Mesenchymal stem cell (in vitro differentiated cells and primary cell): Measurements from ENCODE around the gene ZNF362.

Source experiments
- DNase-seq: peaks from one replicate; pipeline ENCODE4 v3.0.0-alpha.2; 2013
- H2AFZ ChIP-seq: one replicate; pipeline ENCODE4 v1.6.1; 2013; ENCODE audit warnings: low read depth, mild to moderate bottlenecking, control low read depth, inconsistent platforms, low read length, moderate library complexity
- H2AK5ac ChIP-seq: 2 replicates; pipeline ENCODE4 v1.6.1; 2013; ENCODE audit warnings: low read length, moderate library complexity, mild to moderate bottlenecking, inconsistent platforms; ENCODE audit not compliant: severe bottlenecking
- H2BK120ac ChIP-seq: one replicate; pipeline ENCODE4 v1.6.1; 2013; ENCODE audit warnings: low read depth, mild to moderate bottlenecking, inconsistent platforms, low read length, moderate library complexity
- H2BK12ac ChIP-seq, 2 experiments: one replicate each; pipeline ENCODE4 v1.6.1; 2013; ENCODE audit warnings: inconsistent platforms in 2 of 2, low read length in 2 of 2, mild to moderate bottlenecking in 2 of 2, moderate library complexity in 2 of 2, control low read depth in 1 of 2
- H2BK15ac ChIP-seq: one replicate; pipeline ENCODE4 v1.6.1; 2013; ENCODE audit warnings: mild to moderate bottlenecking, low read depth, inconsistent platforms; ENCODE audit not compliant: poor library complexity, severe bottlenecking
- H2BK5ac ChIP-seq: 2 replicates; pipeline ENCODE4 v1.6.1; 2013; ENCODE audit warnings: low read depth, mild to moderate bottlenecking, low read length, control low read depth, inconsistent platforms; ENCODE audit not compliant: poor library complexity, severe bottlenecking
- H3K14ac ChIP-seq, 2 experiments: one replicate each; pipeline ENCODE4 v1.6.1; 2013; ENCODE audit warnings: inconsistent platforms in 2 of 2, low read length in 2 of 2, control low read depth in 1 of 2, mild to moderate bottlenecking in 1 of 2, moderate library complexity in 1 of 2
- H3K18ac ChIP-seq, 2 experiments: one replicate each; pipeline ENCODE4 v1.6.1; 2013; ENCODE audit warnings: inconsistent platforms in 2 of 2, low read length in 2 of 2, control low read depth in 1 of 2, low read depth in 1 of 2, mild to moderate bottlenecking in 1 of 2
- H3K23ac ChIP-seq, 2 experiments: one replicate each; pipeline ENCODE4 v1.6.1; 2013; ENCODE audit warnings: inconsistent platforms in 2 of 2, low read length in 2 of 2, mild to moderate bottlenecking in 2 of 2, moderate library complexity in 2 of 2, control low read depth in 1 of 2
- H3K27ac ChIP-seq: 2 replicates; pipeline ENCODE4 v1.5.1; 2013; ENCODE audit warnings: mild to moderate bottlenecking, moderate library complexity, low read length, control low read depth, inconsistent platforms; ENCODE audit not compliant: poor library complexity, severe bottlenecking
- H3K27me3 ChIP-seq, 2 experiments: 2 replicates each; pipeline versions ENCODE4 v1.6.1 to v1.7.0; 2013; ENCODE audit warnings: low read length in 2 of 2, mild to moderate bottlenecking in 2 of 2, moderate library complexity in 2 of 2, control low read depth in 1 of 2, inconsistent platforms in 1 of 2; ENCODE audit not compliant: control insufficient read depth in 1 of 2, insufficient read depth in 1 of 2
- H3K36me3 ChIP-seq, 2 experiments: 2 replicates each; pipeline versions ENCODE4 v1.6.1 to v1.7.0; 2013; ENCODE audit warnings: low read length in 2 of 2, control low read depth in 1 of 2, inconsistent platforms in 1 of 2, low read depth in 1 of 2, mild to moderate bottlenecking in 1 of 2; ENCODE audit not compliant: insufficient read depth in 2 of 2, control insufficient read depth in 1 of 2
- H3K4ac ChIP-seq, 2 experiments: one replicate each; pipeline ENCODE4 v1.6.1; 2013; ENCODE audit warnings: inconsistent platforms in 2 of 2, low read length in 2 of 2, mild to moderate bottlenecking in 2 of 2, moderate library complexity in 2 of 2, control low read depth in 1 of 2, low read depth in 1 of 2
- H3K4me1 ChIP-seq: 2 replicates; pipeline ENCODE4 v1.6.1; 2013; ENCODE audit warnings: low read depth, low read length, control low read depth; ENCODE audit not compliant: control insufficient read depth, insufficient read depth
- H3K4me2 ChIP-seq: 2 replicates; pipeline ENCODE4 v1.6.1; 2013; ENCODE audit warnings: low read length, mild to moderate bottlenecking, inconsistent platforms; ENCODE audit not compliant: poor library complexity, severe bottlenecking
- H3K4me3 ChIP-seq, 2 experiments: 2 replicates each; pipeline versions ENCODE4 v1.5.1 to v1.7.0; 2013; ENCODE audit warnings: low read length in 2 of 2, mild to moderate bottlenecking in 2 of 2, control low read depth in 1 of 2, low read depth in 1 of 2; ENCODE audit not compliant: insufficient read depth in 1 of 2
- H3K79me1 ChIP-seq: replicated peaks from 2 replicates; pipeline ENCODE4 v1.6.1; 2013; ENCODE audit warnings: mild to moderate bottlenecking, control low read depth, low read length, inconsistent platforms; ENCODE audit not compliant: poor library complexity, severe bottlenecking
- H3K9ac ChIP-seq: 2 replicates; pipeline ENCODE4 v1.7.0; 2013; ENCODE audit warnings: mild to moderate bottlenecking, low read length, moderate library complexity
- H3K9me3 ChIP-seq: 2 replicates; pipeline ENCODE4 v1.7.0; 2013; ENCODE audit warnings: mild to moderate bottlenecking, low read length; ENCODE audit not compliant: control insufficient read depth
- H4K8ac ChIP-seq: one replicate; pipeline ENCODE4 v1.6.1; 2013; ENCODE audit warnings: inconsistent platforms, mild to moderate bottlenecking, low read length, moderate library complexity
- H4K91ac ChIP-seq: one replicate; pipeline ENCODE4 v1.6.1; 2013; ENCODE audit warnings: mild to moderate bottlenecking, low read length, inconsistent platforms
- WGBS: methylation state at CpG from one replicate; pipeline ENCODE4 v1.1.7; 2013; ENCODE audit warnings: mixed read lengths; 5-methylcytosine and 5-hydroxymethylcytosine counted together

Gene ZNF362

DNA sequence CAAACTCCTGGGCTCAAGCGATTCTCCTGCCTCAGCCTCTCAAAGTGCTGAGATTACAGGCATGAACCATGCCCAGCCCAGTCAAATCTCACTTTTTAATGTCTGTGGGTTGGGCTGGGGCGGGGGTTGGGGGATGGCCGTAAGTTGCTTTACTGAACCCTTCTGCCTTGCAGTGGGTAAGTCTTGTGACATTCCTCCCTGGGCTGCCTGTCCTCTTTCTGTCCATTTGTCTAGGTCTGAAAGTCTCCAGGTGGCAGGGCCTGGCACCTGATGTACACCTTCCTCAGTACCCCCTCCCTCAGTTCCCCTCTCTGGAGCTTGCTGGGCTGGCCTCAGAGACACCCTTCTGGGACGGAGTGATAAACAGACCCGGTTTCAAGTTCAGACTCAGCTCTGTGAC, 13.3 kb downstream of the ZNF362 start:
- H3K27me3 ChIP-seq: no peaks in the 10 kb centered on the region
- 74% methylated on average over 4 of the region's 5 CpGs for WGBS
- H3K36me3 ChIP-seq: peaks cover 15 to 42% of the 10 kb centered on the region in 2 experiments
- no peak overlapping the region for H2BK120ac ChIP-seq
- no peak overlapping the region for H2BK12ac ChIP-seq
- H3K27ac ChIP-seq: no peak overlapping the region
- no peak for DNase-seq
- H3K4me2 ChIP-seq: no peak overlapping the region
- H3K4ac ChIP-seq: no peak overlapping the region
- H2BK5ac ChIP-seq: no peak overlapping the region
- H3K23ac ChIP-seq: no peak overlapping the region
- no peak overlapping the region for H4K91ac ChIP-seq
- no peak overlapping the region for H3K18ac ChIP-seq
- H2BK15ac ChIP-seq: no peak overlapping the region
- no peak overlapping the region for H3K4me3 ChIP-seq
- no peak overlapping the region for H3K14ac ChIP-seq
- H3K4me1 ChIP-seq: peaks cover 26% of the 10 kb centered on the region
- H3K9me3 ChIP-seq: no peaks in the 10 kb centered on the region
- H4K8ac ChIP-seq: no peak overlapping the region
- no peak overlapping the region for H2AFZ ChIP-seq
- H2AK5ac ChIP-seq: no peak overlapping the region
- peaks cover 65% of the 10 kb centered on the region for H3K79me1 ChIP-seq
- H3K9ac ChIP-seq: peak overlapping the region; percentile 51

GRCh38 chr1:33270379-33270778, 14.1 kb downstream of the ZNF362 start:
- Histone ChIP-seq H3K4me3 (no peak overlapping the region), H3K9ac (no peak overlapping the region), H3K27me3 (no peaks in the 10 kb centered on the region), H2AFZ (no peak overlapping the region), H3K4me1 (peaks cover 26% of the 10 kb centered on the region), H2BK120ac (no peak overlapping the region), H3K79me1 (peaks cover 64% of the 10 kb centered on the region), H3K4me2 (no peak overlapping the region), H2BK5ac (no peak overlapping the region), H3K9me3 (no peaks in the 10 kb centered on the region), H2AK5ac (no peak overlapping the region), H3K14ac (no peak overlapping the region), H3K23ac (no peak overlapping the region), H2BK12ac (no peak overlapping the region), H3K18ac (no peak overlapping the region), H3K4ac (no peak overlapping the region), H3K27ac (no peak overlapping the region), H3K36me3 (peaks cover 15 to 46% of the 10 kb centered on the region in 2 experiments), H4K91ac (no peak overlapping the region), H2BK15ac (no peak overlapping the region), H4K8ac (no peak overlapping the region)
- WGBS: 93% methylated on average over 5 of the region's 5 CpGs
- DNase-seq: no peak

DNA sequence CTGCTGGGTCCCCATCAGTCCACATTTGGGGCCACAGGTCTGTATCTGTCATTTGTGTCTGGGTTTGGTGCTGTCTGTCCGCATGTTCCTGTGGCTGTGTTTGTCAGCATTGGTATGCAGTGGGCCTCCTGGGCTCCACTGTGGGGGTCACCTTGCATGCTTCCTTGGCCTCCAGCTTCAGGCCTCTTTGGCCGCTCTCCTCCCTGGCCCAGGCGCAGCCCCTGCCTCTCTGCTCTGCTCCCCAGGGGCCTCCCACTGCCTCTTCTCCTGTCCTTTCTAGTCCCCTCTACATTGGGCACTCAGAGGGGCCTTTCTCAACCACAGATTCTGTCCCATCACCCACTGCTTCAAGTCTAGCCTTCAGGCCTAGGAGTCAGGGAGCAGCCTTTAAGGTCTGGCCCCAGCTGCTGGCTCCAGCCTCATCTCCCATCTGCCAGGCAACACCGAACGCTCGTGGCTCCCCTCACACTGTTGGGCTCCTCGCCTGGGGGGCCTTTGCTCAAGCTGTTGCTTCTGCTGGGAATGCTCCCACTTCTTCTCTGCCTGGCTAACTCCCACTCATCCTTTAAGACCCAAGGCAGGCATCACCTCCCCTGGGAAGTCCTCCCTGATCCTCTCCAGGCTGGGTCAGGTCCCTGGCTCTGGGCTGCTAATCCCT, 14.6 kb downstream of the ZNF362 start:
- H3K4ac ChIP-seq: no peak overlapping the region
- no peak overlapping the region for H3K27ac ChIP-seq
- no peak overlapping the region for H4K91ac ChIP-seq
- H3K18ac ChIP-seq: no peak overlapping the region
- H3K4me1 ChIP-seq: peaks cover 26% of the 10 kb centered on the region
- peaks cover 15 to 52% of the 10 kb centered on the region in 2 experiments for H3K36me3 ChIP-seq
- WGBS: 96% methylated on average over 7 of the region's 7 CpGs
- peaks cover 66% of the 10 kb centered on the region for H3K79me1 ChIP-seq
- H3K4me3 ChIP-seq: no peak overlapping the region
- DNase-seq: no peak
- no peak overlapping the region for H4K8ac ChIP-seq
- H3K23ac ChIP-seq: no peak overlapping the region
- H2BK120ac ChIP-seq: no peak overlapping the region
- no peak overlapping the region for H2AK5ac ChIP-seq
- no peak overlapping the region for H2AFZ ChIP-seq
- no peak overlapping the region for H3K14ac ChIP-seq
- H3K27me3 ChIP-seq: no peaks in the 10 kb centered on the region
- H2BK15ac ChIP-seq: no peak overlapping the region
- no peak overlapping the region for H3K4me2 ChIP-seq
- no peak overlapping the region for H3K9ac ChIP-seq
- no peak overlapping the region for H2BK5ac ChIP-seq
- no peak overlapping the region for H2BK12ac ChIP-seq
- H3K9me3 ChIP-seq: no peaks in the 10 kb centered on the region

GRCh38 chr1:33271666-33272505, 15.6 kb downstream of the ZNF362 start:
- no peak overlapping the region for H3K27ac ChIP-seq
- H2BK120ac ChIP-seq: no peak overlapping the region
- peak overlapping the region in 1 of 2 experiments; percentile 18 for H3K14ac ChIP-seq
- no peak overlapping the region for H2AFZ ChIP-seq
- DNase-seq: no peak
- H3K4me1 ChIP-seq: peaks cover 22% of the 10 kb centered on the region
- 93% methylated on average over 13 of the region's 13 CpGs for WGBS
- H3K27me3 ChIP-seq: no peaks in the 10 kb centered on the region
- no peaks in the 10 kb centered on the region for H3K9me3 ChIP-seq
- peaks cover 15 to 55% of the 10 kb centered on the region in 2 experiments for H3K36me3 ChIP-seq
- no peak overlapping the region for H3K23ac ChIP-seq
- no peak overlapping the region for H2BK5ac ChIP-seq
- peaks cover 65% of the 10 kb centered on the region for H3K79me1 ChIP-seq
- H4K91ac ChIP-seq: no peak overlapping the region
- no peak overlapping the region for H3K4me2 ChIP-seq
- no peak overlapping the region for H4K8ac ChIP-seq
- H3K9ac ChIP-seq: no peak overlapping the region
- no peak overlapping the region for H2BK12ac ChIP-seq
- H2AK5ac ChIP-seq: no peak overlapping the region
- H2BK15ac ChIP-seq: no peak overlapping the region
- H3K18ac ChIP-seq: no peak overlapping the region
- no peak overlapping the region for H3K4ac ChIP-seq
- H3K4me3 ChIP-seq: no peak overlapping the region
